DND-41 (cell line): ENCODE data around the gene KRT32.

ENCODE experiments used
- ATAC-seq: fragments of 200-7000 bp; cut with Tn5 transposase; 3 replicates; pipeline ENCODE4 v1.9.1; 2021; ENCODE audit warnings: low read depth; ENCODE audit not compliant: insufficient read depth
- DNase-seq: peaks from one replicate; pipeline ENCODE4 v3.0.0-alpha.2; 2020
- H2AFZ ChIP-seq: 2 replicates; pipeline ENCODE4 v1.6.0; 2012; ENCODE audit warnings: low read depth, low read length
- H3K27ac ChIP-seq: 2 replicates; pipeline ENCODE4 v1.5.1; 2012; ENCODE audit warnings: low read length, inconsistent platforms
- H3K27me3 ChIP-seq: fragments of 200-600 bp; sonication (generic); 2 replicates; pipeline ENCODE4 v1.6.0; 2012; ENCODE audit warnings: low read length, mild to moderate bottlenecking, inconsistent platforms; ENCODE audit not compliant: insufficient read depth, poor library complexity
- H3K36me3 ChIP-seq: 2 replicates; pipeline ENCODE4 v1.5.1; 2012; ENCODE audit warnings: low read length, inconsistent platforms; ENCODE audit not compliant: insufficient read depth
- H3K4me1 ChIP-seq: 2 replicates; pipeline ENCODE4 v1.5.1; 2012; ENCODE audit warnings: mild to moderate bottlenecking, low read length; ENCODE audit not compliant: insufficient read depth
- H3K4me2 ChIP-seq: 2 replicates; pipeline ENCODE4 v1.6.0; 2012; ENCODE audit warnings: mild to moderate bottlenecking, moderate library complexity, low read length, inconsistent platforms; ENCODE audit not compliant: insufficient read depth
- H3K4me3 ChIP-seq, 2 experiments: fragments of 200-600 bp in 1 of 2; shearing (Covaris generic) in 1 of 2; 2 replicates each; pipeline ENCODE4 v1.5.1; 2012 to 2016; ENCODE audit warnings: inconsistent platforms in 2 of 2, low read length in 2 of 2, mild to moderate bottlenecking in 2 of 2, low read depth in 1 of 2, moderate library complexity in 1 of 2
- H3K79me2 ChIP-seq: 2 replicates; pipeline ENCODE4 v1.6.0; 2012; ENCODE audit warnings: low read length, inconsistent platforms; ENCODE audit not compliant: insufficient read depth
- H3K9ac ChIP-seq: 2 replicates; pipeline ENCODE4 v1.6.0; 2012; ENCODE audit warnings: low read depth, mild to moderate bottlenecking, inconsistent platforms, low read length, moderate library complexity
- H3K9me3 ChIP-seq: 2 replicates; pipeline ENCODE4 v1.5.1; 2012; ENCODE audit warnings: low read length, moderate library complexity, mild to moderate bottlenecking, inconsistent platforms; ENCODE audit not compliant: insufficient read depth, severe bottlenecking
- H4K20me1 ChIP-seq: 2 replicates; pipeline ENCODE4 v1.6.0; 2012; ENCODE audit warnings: low read length; ENCODE audit not compliant: insufficient read depth
- EZH2 ChIP-seq: IDR thresholded peaks from 3 replicates; pipeline ENCODE4 v1.6.1; 2012; ENCODE audit warnings: borderline replicate concordance, low read depth, mild to moderate bottlenecking, moderate library complexity, low read length, inconsistent platforms; ENCODE audit not compliant: severe bottlenecking
- TF ChIP-seq, protein P1 (sequence below): IDR thresholded peaks from 2 replicates; pipeline ENCODE4 v1.5.1; 2012; ENCODE audit warnings: borderline replicate concordance, low read length, moderate library complexity, mild to moderate bottlenecking; ENCODE audit not compliant: poor library complexity, severe bottlenecking; ENCODE audit errors: extremely low read depth

Gene KRT32

DNA sequence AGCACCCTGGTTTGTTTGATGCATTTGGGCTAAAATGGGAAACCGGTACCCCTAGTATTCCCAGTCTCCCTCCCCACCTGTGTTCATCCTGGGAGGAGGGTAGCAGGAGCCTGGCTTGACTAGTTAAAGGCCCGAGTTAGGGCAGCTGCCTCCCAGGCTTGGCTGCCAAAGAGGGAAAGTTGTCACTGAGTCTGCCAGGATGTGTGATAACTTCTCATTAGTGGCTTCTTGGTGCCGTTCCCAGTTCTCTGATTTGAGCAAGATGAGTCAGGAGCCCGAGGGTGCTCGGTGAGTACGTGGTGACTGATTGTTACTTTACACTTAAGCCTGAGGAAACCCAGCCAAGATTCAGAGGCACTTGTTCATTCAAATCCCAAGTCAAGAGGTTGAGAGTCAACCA lies 2.5 kb downstream of the KRT32 start:
- no peak overlapping the region for H3K9ac ChIP-seq
- TF ChIP-seq, protein P1, sequence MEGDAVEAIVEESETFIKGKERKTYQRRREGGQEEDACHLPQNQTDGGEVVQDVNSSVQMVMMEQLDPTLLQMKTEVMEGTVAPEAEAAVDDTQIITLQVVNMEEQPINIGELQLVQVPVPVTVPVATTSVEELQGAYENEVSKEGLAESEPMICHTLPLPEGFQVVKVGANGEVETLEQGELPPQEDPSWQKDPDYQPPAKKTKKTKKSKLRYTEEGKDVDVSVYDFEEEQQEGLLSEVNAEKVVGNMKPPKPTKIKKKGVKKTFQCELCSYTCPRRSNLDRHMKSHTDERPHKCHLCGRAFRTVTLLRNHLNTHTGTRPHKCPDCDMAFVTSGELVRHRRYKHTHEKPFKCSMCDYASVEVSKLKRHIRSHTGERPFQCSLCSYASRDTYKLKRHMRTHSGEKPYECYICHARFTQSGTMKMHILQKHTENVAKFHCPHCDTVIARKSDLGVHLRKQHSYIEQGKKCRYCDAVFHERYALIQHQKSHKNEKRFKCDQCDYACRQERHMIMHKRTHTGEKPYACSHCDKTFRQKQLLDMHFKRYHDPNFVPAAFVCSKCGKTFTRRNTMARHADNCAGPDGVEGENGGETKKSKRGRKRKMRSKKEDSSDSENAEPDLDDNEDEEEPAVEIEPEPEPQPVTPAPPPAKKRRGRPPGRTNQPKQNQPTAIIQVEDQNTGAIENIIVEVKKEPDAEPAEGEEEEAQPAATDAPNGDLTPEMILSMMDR = no peak
- TF ChIP-seq EZH2 = no peak
- H3K27ac ChIP-seq = no peak overlapping the region
- no peaks in the 10 kb centered on the region for H3K27me3 ChIP-seq
- no peak for DNase-seq
- no peaks in the 10 kb centered on the region for H3K4me1 ChIP-seq
- ATAC-seq = no peak
- H3K36me3 ChIP-seq = no peaks in the 10 kb centered on the region
- no peak overlapping the region for H2AFZ ChIP-seq
- H3K9me3 ChIP-seq = no peaks in the 10 kb centered on the region
- no peaks in the 10 kb centered on the region for H4K20me1 ChIP-seq
- no peak overlapping the region for H3K4me3 ChIP-seq
- no peak overlapping the region for H3K4me2 ChIP-seq
- no peaks in the 10 kb centered on the region for H3K79me2 ChIP-seq

DNA sequence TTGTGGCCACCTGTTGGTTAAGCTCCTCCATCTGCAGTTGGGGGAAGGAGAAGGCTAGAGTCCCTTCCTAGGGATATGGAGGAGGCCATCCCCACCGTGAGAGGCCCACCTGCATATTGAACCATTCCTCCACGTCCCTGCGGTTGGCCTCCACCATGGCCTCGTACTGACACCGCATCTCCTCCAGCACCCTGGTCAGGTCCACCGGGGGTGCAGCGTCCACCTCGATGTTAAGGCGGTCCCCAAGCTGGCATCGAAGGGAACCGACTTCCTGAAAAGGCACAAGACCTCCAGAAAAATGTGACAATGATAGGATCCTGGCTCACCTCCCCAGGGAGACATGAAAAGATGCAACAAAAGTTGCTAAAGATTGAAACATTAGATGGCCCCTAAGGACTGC lies 3.0 kb downstream of the KRT32 start:
- DNase-seq = no peak
- Histone ChIP-seq H3K79me2 (no peaks in the 10 kb centered on the region), H3K27ac (no peak overlapping the region), H4K20me1 (no peaks in the 10 kb centered on the region), H3K9me3 (no peaks in the 10 kb centered on the region), H3K4me1 (no peaks in the 10 kb centered on the region), H2AFZ (no peak overlapping the region), H3K27me3 (no peaks in the 10 kb centered on the region), H3K36me3 (no peaks in the 10 kb centered on the region), H3K4me3 (no peak overlapping the region), H3K9ac (no peak overlapping the region), H3K4me2 (no peak overlapping the region)
- TF ChIP-seq, protein P1 = no peak
- no peak for TF ChIP-seq EZH2
- no peak for ATAC-seq

DNA sequence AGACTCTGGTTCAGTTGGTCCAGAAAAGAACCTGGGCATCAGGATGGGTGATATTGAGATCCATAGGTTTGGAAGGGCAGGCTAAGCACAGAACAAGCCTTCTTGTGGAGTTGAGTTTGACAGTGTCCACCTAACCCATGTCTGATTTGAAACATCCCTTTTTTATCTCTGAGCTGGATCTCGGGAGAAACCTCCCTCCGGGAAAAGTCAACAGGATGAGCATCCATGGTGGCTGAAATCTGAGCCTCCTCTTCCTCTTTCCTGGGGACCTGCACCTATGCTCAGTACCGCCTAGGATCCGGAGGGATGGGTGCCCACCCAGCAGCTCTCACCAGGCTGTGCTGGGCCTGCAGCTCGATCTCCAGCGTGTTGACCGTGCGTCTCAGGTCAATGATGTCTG lies 3.4 kb downstream of the KRT32 start:
- H3K4me2 ChIP-seq = no peak overlapping the region
- no peaks in the 10 kb centered on the region for H3K4me1 ChIP-seq
- no peak for ATAC-seq
- H3K36me3 ChIP-seq = no peaks in the 10 kb centered on the region
- no peaks in the 10 kb centered on the region for H4K20me1 ChIP-seq
- no peaks in the 10 kb centered on the region for H3K9me3 ChIP-seq
- no peak overlapping the region for H3K9ac ChIP-seq
- TF ChIP-seq EZH2 = no peak
- TF ChIP-seq, protein P1 = no peak
- no peaks in the 10 kb centered on the region for H3K79me2 ChIP-seq
- DNase-seq = no peak
- no peak overlapping the region for H2AFZ ChIP-seq
- no peaks in the 10 kb centered on the region for H3K27me3 ChIP-seq
- no peak overlapping the region for H3K27ac ChIP-seq
- H3K4me3 ChIP-seq = no peak overlapping the region

DNA sequence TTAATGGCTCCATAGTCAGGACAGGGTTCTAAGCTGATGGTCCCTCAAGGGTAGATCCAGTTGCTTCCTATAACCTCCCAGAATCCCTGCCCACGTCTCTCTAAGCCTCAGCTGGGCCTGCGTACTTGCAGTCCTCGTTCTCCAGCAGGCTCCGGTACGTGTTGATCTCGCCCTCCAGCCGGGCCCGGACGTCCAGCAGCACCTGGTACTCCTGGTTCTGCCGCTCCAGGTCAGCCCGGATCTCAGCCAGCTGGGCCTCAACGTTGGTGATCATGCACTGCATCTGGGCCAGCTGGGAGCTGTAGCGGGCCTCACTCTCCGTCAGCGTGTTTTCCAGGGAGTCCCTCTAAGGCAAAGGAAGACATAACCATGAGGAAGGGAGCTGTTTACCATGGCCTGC lies 4.5 kb downstream of the KRT32 start:
- H3K79me2 ChIP-seq = no peaks in the 10 kb centered on the region
- no peaks in the 10 kb centered on the region for H3K9me3 ChIP-seq
- no peak overlapping the region for H2AFZ ChIP-seq
- ATAC-seq = no peak
- TF ChIP-seq, protein P1 = no peak
- TF ChIP-seq EZH2 = no peak
- no peak overlapping the region for H3K4me3 ChIP-seq
- no peak overlapping the region for H3K27ac ChIP-seq
- no peaks in the 10 kb centered on the region for H4K20me1 ChIP-seq
- no peak overlapping the region for H3K9ac ChIP-seq
- no peak overlapping the region for H3K4me2 ChIP-seq
- H3K36me3 ChIP-seq = no peaks in the 10 kb centered on the region
- no peaks in the 10 kb centered on the region for H3K4me1 ChIP-seq
- no peak for DNase-seq
- H3K27me3 ChIP-seq = no peaks in the 10 kb centered on the region
